HG03196 (cell line): ENCODE data around the gene INO80.
"Not testable (repeated sequence)": the region's sequence is repeated elsewhere in the genome, so short reads cannot be mapped to it uniquely, and the experiment has no call there.

Source experiments
- ATAC-seq: cut with Tn5 transposase; IDR thresholded peaks from one replicate; pipeline ENCODE4 v1.9.1; 2021; ENCODE audit not compliant: unreplicated experiment

The INO80 gene

GRCh38 chr15:41122849-41123248 is 6.8 kb upstream of the INO80 start:
- ATAC-seq, result no peak

DNA sequence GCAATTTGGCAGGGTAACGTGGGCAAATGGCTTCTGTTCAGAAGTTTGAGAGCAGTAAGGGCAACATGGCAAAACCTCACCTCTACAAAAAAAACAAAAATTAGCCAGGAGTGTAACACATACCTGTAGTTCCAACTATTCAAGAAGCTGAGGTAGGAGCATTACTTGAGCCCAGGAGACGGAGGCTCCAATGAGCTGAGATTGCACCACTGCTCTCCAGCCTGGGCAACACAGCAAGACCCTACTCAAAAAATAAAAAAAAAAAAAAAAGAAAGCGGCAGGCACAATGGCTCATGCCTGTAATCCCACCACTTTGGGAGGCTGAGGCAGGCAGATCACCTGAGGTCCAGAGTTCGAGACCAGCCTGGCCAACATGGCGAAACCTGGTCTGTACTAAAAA is 5.9 kb upstream of the INO80 start:
- ATAC-seq, result no peak

DNA sequence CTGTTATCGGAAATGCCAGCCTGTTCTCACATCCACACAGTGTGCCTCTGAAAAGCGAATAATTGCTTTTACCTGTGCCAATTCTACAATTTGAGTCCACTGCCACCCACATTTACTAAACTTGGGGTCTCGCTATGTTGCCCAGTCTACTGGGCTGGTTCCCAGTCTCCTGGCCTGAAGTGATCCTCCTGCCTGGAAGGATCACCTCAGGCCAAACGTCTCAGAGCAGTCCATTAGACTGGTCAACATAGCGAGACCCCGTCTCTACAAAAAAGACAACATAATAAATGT is 827 bp upstream of the INO80 start:
- ATAC-seq, result no peak

DNA sequence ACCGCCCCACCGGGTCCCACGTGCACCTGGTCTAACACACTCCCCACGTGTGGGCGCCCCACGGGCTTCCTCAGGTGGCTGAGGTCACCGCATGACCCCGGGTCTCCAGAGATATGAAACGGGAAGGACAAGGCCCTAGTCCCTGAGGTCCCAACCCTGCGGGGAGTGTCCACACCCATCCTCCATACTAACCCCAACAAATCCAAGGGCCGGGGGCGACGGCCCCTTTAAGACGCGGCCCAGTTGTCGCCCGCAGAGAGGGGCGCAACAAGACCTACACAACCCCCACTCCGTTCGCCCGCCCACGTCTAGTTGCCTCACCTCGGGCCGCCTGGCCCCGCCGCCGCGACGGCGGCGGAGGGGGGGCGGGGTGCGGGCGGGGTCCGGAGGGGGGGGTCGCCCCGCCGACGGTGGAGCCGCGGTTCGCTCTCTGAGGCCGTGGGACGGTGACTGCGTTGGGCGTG is 396 bp downstream of the INO80 start:
- ATAC-seq, result peak; percentile 43

- ATAC-seq, result peak; percentile 19
These were observed 874 bp downstream of the INO80 start for GRCh38 chr15:41115161-41115651.

DNA sequence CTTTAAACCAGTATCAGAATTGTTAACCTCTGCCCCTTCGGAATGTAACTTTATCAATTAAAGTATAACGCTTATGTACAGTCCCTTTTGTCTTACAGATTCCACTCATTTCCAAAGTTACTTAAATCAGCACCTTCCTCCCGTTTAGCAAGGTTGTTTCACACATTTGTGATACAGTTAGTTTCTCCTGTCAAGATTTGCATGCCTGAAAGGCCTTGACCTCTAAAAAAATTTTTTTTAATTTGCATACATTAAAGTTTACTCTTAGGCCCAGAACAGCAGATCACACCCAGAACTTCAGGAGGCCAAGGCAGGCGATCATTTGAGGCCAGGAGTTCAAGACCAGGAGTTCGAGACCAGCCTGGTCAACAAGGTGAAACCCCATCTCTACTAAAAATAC is 9.1 kb downstream of the INO80 start:
- ATAC-seq, result no peak

- ATAC-seq, result no peak
These were observed 10.4 kb downstream of the INO80 start for GRCh38 chr15:41105348-41106334.

DNA sequence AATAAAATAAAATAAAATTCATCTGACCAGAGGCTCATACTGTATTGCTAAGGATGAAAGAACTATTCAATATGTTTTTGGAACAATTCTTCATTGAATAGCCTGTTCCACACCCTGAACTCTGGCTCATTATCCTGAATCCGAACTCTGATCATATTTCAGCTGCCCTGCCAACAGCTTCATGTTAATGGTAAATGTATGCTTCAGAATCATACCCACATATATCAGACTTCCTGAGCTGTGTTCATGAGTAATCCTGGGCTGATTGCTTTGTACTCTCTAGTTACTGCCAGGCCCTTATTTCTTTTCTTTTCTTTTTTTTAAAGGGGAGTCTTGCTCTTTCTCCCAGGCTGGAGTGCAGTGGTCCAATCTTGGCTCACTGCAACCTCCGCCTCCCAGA is 11.8 kb downstream of the INO80 start:
- no peak for ATAC-seq

DNA sequence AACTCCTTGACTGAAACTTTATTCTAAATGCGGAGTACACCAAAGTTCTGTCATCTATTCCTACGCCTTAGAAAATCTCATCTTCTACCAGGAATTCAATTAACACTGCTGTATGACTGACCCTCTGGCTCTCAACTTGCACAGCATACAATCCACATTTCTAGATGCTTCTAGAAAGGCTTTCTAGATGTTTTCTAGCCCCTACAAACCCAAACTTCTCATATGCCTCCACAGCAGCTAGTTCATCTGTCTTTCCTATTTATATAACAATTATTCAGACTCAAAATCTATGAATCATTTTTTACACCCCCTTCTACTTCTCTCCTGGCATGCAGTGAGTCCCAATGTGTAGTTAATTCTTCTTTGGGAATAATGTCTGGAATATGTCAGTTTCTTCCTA is 13.2 kb downstream of the INO80 start:
- no peak for ATAC-seq

- ATAC-seq, result no peak
These were observed 19.9 kb downstream of the INO80 start for GRCh38 chr15:41096178-41096577.

DNA sequence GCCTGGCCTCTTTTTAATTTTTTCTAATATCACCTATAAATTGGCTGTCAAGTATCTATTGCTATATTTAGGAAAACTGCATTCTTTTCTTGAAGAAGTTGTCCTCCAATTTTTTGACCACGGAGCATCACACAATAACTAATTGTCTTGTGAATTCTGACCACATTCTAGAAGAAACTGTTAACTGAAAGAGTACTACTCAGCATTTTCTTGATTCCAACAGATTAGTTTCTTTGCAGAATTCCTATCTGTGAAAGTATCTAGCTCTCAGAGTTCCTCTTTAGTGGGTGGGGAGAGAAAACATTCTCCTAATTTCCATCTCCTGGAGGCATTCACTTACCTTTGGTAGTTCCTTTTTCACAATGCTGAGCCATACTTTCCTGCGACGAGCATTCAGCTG is 31.1 kb downstream of the INO80 start:
- ATAC-seq, result no peak

DNA sequence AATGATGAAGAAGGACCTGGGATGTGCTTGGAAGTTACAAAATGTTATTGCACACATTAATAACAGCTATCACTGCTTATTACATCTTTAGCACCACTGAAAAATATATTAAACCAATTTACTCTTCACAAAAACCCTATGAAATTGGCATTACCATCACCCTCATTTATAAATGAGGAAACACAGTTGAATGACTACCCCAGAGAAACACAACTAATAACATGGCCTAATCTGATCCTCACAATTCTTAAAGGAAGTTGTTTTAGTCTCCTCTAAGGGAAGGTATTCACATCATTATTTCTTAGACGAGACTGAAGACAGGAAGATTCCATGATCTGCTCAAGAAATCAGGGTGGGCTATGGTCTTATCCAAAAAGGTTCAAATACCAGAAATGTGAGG is 35.9 kb downstream of the INO80 start:
- ATAC-seq, result no peak

DNA sequence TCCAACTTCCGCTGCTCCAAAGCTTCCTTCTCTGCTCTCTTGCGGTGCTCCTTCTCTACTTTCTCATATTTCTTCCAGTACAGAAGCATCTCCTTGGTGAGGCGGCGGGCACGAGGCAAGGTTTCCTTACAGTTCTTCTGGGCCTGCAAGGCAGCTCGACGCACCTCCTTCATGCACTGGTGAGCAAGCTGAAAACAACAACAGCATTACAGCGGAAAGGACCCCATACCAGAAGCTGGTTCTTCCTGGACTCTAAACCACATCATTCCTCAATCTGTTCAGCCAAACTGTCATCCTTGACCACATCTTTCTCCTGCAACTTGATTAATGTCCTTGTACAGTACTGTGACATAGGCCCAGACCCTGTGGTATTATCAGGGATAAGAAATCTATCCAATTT is 36.4 kb downstream of the INO80 start:
- ATAC-seq, result no peak

DNA sequence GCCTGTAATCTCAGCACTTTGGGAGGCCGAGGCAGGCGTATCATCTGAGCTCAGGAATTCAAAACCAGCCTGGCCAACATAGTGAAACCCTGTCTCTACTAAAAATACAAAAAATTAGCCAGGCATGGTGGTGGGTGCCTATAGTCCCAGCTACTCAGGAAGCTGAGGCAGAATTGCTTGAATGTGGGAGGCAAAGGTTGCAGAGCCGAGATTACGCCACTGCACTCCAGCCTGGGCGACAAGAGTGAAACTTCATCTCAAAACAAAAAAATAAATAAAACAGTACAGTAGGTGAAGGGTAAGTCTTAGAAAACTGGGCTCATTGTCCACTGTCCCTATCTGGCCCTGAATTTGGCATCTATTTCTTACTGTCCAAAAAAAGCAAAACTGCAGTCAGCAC is 37.2 kb downstream of the INO80 start:
- ATAC-seq, result not testable (repeated sequence)

- ATAC-seq, result no peak
These were observed 38.0 kb downstream of the INO80 start for GRCh38 chr15:41078125-41078524.

GRCh38 chr15:41073028-41073427 is 43.1 kb downstream of the INO80 start:
- no peak for ATAC-seq

DNA sequence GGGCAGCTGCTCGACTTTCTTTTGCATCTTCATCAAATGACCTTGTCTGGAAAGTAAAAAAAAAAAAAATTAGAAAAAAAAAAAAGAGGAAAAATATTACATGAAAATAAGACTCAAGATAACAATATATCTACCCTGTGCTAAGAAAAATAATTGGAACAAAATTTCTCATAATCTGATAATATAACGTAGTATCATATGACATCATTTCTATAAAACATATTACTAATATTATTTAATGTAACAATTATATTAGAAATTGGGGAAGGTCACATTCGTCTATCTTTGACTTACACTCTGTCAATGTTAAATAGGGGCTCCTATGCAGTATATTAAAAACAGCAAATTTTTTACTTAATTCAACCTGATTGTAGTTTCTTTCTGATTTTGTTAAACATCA is 44.1 kb downstream of the INO80 start:
- ATAC-seq, result no peak

DNA sequence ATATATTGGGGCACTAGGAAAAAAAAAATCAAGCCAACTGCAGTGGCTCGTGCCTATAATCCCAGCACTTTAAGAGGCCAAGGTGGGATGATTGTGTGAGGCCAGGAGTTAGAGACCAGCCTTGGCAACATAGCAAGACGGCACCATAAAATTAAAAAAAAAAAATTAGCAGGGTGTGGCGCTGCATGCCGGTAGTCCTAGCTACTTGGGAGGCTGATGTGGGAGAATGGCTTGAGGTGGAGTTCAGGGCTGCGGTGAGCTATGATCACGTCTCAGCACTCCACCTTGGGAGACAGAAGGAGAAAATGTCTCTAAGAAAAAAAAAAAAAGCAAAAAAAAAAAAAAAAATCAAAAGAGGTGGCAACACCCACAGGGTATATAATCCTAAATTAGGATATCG is 49.6 kb downstream of the INO80 start:
- no peak for ATAC-seq

GRCh38 chr15:41061667-41062066 is 54.4 kb downstream of the INO80 start:
- no peak for ATAC-seq

GRCh38 chr15:41060505-41060904 is 55.6 kb downstream of the INO80 start:
- ATAC-seq, result no peak

GRCh38 chr15:41056810-41057209 is 59.3 kb downstream of the INO80 start:
- no peak for ATAC-seq

GRCh38 chr15:41055706-41056105 is 60.4 kb downstream of the INO80 start:
- ATAC-seq, result no peak

GRCh38 chr15:41051139-41051538 is 64.9 kb downstream of the INO80 start:
- ATAC-seq, result no peak
